ENCODE data around the gene MORC3.

Gene MORC3

DNA sequence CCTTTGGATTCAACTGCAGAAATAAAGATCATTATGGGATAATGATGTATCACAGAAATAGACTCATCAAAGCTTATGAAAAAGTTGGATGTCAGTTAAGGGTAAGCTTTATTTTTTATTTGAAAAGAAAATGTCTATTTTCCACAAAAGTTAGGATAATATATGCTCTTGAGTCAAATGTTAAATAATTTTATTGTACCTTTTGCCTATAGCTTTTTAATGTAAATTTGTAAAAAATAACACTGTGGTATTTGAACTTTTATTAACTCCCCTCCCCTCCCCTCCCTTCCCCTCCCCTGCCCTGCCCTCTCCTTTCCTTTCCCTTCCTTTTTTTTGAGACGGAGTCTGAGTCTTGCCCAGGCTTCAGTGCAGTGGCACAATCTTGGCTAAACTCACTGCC lies 24.9 kb downstream of the MORC3 start:
- no peaks in the 10 kb centered on the region for H3K4me1 ChIP-seq (ENCODE audit: low read depth, poor library complexity, severe bottlenecking)
- TF ChIP-seq CTCF (conservative IDR thresholded peaks at IDR 0.05; ENCODE audit: low read depth, low read length): no peak
- no peak overlapping the region for H3K27ac ChIP-seq
- no peak overlapping the region for H3K4me3 ChIP-seq (IDR thresholded peaks at IDR 0.05; ENCODE audit: insufficient read depth, low read depth, low read length)
- no peak overlapping the region for H3K4me2 ChIP-seq
- H3K79me2 ChIP-seq (ENCODE audit: insufficient read depth, low read depth): no peaks in the 10 kb centered on the region
- no peak overlapping the region for H3K9ac ChIP-seq
- H2AFZ ChIP-seq (ENCODE audit: low read depth): no peak overlapping the region
- no peaks in the 10 kb centered on the region for H4K20me1 ChIP-seq (ENCODE audit: insufficient read depth)
- no peaks in the 10 kb centered on the region for H3K27me3 ChIP-seq (ENCODE audit: insufficient read depth, low read depth)
- H3K36me3 ChIP-seq (ENCODE audit: insufficient read depth): no peaks in the 10 kb centered on the region

DNA sequence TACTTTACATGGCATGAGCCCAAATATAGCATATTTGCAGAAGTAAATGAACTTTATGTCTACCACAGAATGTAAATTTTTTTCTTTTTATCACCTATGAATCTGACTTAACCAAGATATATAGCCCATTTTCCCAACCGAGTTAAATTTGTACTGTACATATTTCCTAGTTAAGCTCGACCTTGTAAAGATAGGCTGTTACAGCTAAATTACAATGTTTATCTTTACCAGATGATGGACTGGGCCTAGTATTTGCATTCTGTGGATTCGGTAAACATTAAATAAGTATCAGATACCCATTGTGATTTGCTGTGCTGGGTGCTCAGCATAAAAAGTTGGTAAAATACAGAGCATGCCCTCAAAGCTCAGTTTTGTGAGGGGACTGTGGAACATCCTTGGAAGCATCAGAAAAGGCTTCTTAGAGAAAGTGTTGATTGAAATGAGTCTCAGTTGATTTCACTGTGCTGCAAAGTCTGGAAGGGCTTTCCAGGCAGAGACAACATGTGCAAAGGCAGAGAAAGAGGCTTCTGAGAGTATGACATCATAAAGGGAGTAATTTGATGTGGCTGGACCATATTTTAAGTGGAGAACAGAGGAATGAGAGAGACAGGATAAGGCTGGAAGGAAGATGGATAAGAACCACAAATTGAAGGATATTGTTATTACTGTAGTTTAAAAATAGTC lies 27.4 kb downstream of the MORC3 start:
- H3K4me2 ChIP-seq: no peak overlapping the region
- no peaks in the 10 kb centered on the region for H3K4me1 ChIP-seq (ENCODE audit: low read depth, poor library complexity, severe bottlenecking)
- H3K27ac ChIP-seq: no peak overlapping the region
- no peaks in the 10 kb centered on the region for H3K27me3 ChIP-seq (ENCODE audit: insufficient read depth, low read depth)
- no peak overlapping the region for H2AFZ ChIP-seq (ENCODE audit: low read depth)
- H3K79me2 ChIP-seq (ENCODE audit: insufficient read depth, low read depth): no peaks in the 10 kb centered on the region
- no peak overlapping the region for H3K4me3 ChIP-seq (IDR thresholded peaks at IDR 0.05; ENCODE audit: insufficient read depth, low read depth, low read length)
- no peak overlapping the region for H3K9ac ChIP-seq
- no peaks in the 10 kb centered on the region for H4K20me1 ChIP-seq (ENCODE audit: insufficient read depth)
- H3K36me3 ChIP-seq (ENCODE audit: insufficient read depth): no peaks in the 10 kb centered on the region
- TF ChIP-seq CTCF (conservative IDR thresholded peaks at IDR 0.05; ENCODE audit: low read depth, low read length): no peak

DNA sequence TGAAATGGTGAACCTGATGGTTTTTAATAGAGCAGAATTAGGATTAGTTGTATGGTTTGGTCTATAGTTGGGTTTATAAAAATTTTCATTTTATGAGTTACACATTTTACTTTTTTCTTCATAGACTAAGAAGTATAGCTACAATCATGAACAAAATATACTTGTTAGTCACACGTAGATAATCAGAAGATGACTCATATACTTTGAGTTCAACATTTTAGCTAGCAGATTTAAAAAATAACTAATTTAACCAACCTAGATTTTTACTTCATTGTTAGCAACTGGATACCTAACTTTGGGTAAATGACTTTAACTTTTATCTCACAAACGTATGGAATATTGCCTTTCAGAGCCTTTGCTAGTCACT lies 27.9 kb downstream of the MORC3 start:
- Histone ChIP-seq H3K4me1 (ENCODE audit: low read depth, poor library complexity, severe bottlenecking) (no peaks in the 10 kb centered on the region), H2AFZ (ENCODE audit: low read depth) (no peak overlapping the region), H3K27me3 (ENCODE audit: insufficient read depth, low read depth) (no peaks in the 10 kb centered on the region), H3K36me3 (ENCODE audit: insufficient read depth) (no peaks in the 10 kb centered on the region), H3K4me3 (IDR thresholded peaks at IDR 0.05; ENCODE audit: insufficient read depth, low read depth, low read length) (no peak overlapping the region), H4K20me1 (ENCODE audit: insufficient read depth) (no peaks in the 10 kb centered on the region), H3K4me2 (no peak overlapping the region), H3K27ac (no peak overlapping the region), H3K79me2 (ENCODE audit: insufficient read depth, low read depth) (no peaks in the 10 kb centered on the region), H3K9ac (no peak overlapping the region)
- TF ChIP-seq CTCF (conservative IDR thresholded peaks at IDR 0.05; ENCODE audit: low read depth, low read length): no peak

- Histone ChIP-seq H3K27me3 (ENCODE audit: insufficient read depth, low read depth) (no peaks in the 10 kb centered on the region), H3K4me1 (ENCODE audit: low read depth, poor library complexity, severe bottlenecking) (no peaks in the 10 kb centered on the region), H3K9ac (no peak overlapping the region), H3K4me3 (IDR thresholded peaks at IDR 0.05; ENCODE audit: insufficient read depth, low read depth, low read length) (no peak overlapping the region), H3K79me2 (ENCODE audit: insufficient read depth, low read depth) (no peaks in the 10 kb centered on the region), H3K36me3 (ENCODE audit: insufficient read depth) (no peaks in the 10 kb centered on the region), H3K27ac (no peak overlapping the region), H4K20me1 (ENCODE audit: insufficient read depth) (no peaks in the 10 kb centered on the region), H2AFZ (ENCODE audit: low read depth) (no peak overlapping the region), H3K4me2 (no peak overlapping the region)
- no peak for TF ChIP-seq CTCF (conservative IDR thresholded peaks at IDR 0.05; ENCODE audit: low read depth, low read length)
Observed at GRCh38 chr21:36349315-36349714, 29.3 kb downstream of the MORC3 start.
